Activated gamma-delta T cell treated with Interleukin-2 at 50 U/mL for 16 hours (primary cell): ENCODE data around the gene DNAJC30.
A peak's percentile ranks its signal among the peaks of the same experiment; 100 is the strongest.
"Not testable (repeated sequence)": the region's sequence is repeated elsewhere in the genome, so short reads cannot be mapped to it uniquely, and the experiment has no call there.

Experiments
- DNase-seq: peaks from one replicate; pipeline ENCODE4 v3.0.0-alpha.2; 2020

The DNAJC30 gene

GRCh38 chr7:73680501-73680900, 2.8 kb downstream of the DNAJC30 start:
- no peak for DNase-seq

- no peak for DNase-seq
These were observed 3.5 kb downstream of the DNAJC30 start for GRCh38 chr7:73679709-73680108.

GRCh38 chr7:73678862-73679261, 4.4 kb downstream of the DNAJC30 start:
- no peak for DNase-seq

- DNase-seq = not testable (repeated sequence)
These were observed 7.2 kb downstream of the DNAJC30 start for GRCh38 chr7:73676062-73676461.

GRCh38 chr7:73674468-73675124, 8.7 kb downstream of the DNAJC30 start:
- no peak for DNase-seq

GRCh38 chr7:73671857-73672445, 11.3 kb downstream of the DNAJC30 start:
- DNase-seq = no peak

- DNase-seq = no peak
These were observed 12.0 kb downstream of the DNAJC30 start for GRCh38 chr7:73671322-73671661.

- DNase-seq = no peak
These were observed 13.3 kb downstream of the DNAJC30 start for GRCh38 chr7:73669858-73670385.

GRCh38 chr7:73669288-73669701, 14.0 kb downstream of the DNAJC30 start:
- no peak for DNase-seq

- DNase-seq = no peak
These were observed 14.4 kb downstream of the DNAJC30 start for GRCh38 chr7:73668886-73669230.

GRCh38 chr7:73668103-73668885, 15.0 kb downstream of the DNAJC30 start:
- no peak for DNase-seq

- DNase-seq = peak; percentile 94
These were observed 15.7 kb downstream of the DNAJC30 start, which contains the start of gene VPS37D for GRCh38 chr7:73667344-73668102. Gene VPS37D, plus strand, starts transcription at chr7:73667831. Its CDS starts 128 bp downstream, at chr7:73667959.

- DNase-seq = no peak
These were observed 20.2 kb downstream of the DNAJC30 start for GRCh38 chr7:73663033-73663432.

GRCh38 chr7:73660594-73660993, 22.7 kb downstream of the DNAJC30 start:
- not testable (repeated sequence) for DNase-seq

- no peak for DNase-seq
These were observed 23.3 kb downstream of the DNAJC30 start for GRCh38 chr7:73659983-73660382.

- DNase-seq = not testable (repeated sequence)
These were observed 27.9 kb downstream of the DNAJC30 start for GRCh38 chr7:73655309-73655708.

- no peak for DNase-seq
These were observed 30.7 kb downstream of the DNAJC30 start for GRCh38 chr7:73652541-73652949.

GRCh38 chr7:73650524-73650923, 32.7 kb downstream of the DNAJC30 start:
- no peak for DNase-seq

GRCh38 chr7:73649576-73649975, 33.7 kb downstream of the DNAJC30 start:
- no peak for DNase-seq

GRCh38 chr7:73648593-73649332, 34.5 kb downstream of the DNAJC30 start:
- no peak for DNase-seq

- no peak for DNase-seq
These were observed 35.3 kb downstream of the DNAJC30 start for GRCh38 chr7:73647725-73648592.
